PC-3 (cell line): ENCODE measurements around the gene BBOF1. TPM values are rescaled to one million over a fixed set of nuclear protein-coding genes. Genes with fewer than 3 reads are reported as not detected.

Experiments used
- ATAC-seq: fragments of 200-7000 bp; cut with Tn5 transposase; 2 replicates; pipeline ENCODE4 v1.9.1; 2020; ENCODE audit warnings: mild to moderate bottlenecking, moderate library complexity
- Bru-seq: library from RNA; stranded (reverse); fragments of 400-500 nt; gene quantifications from one replicate; lab custom pipeline; 2021; lab: Mats Ljungman, UMichigan
- BruChase-seq, 2 experiments: library from RNA; stranded (reverse); fragments of 400-500 nt; gene quantifications; one replicate each; lab custom pipeline; 2021; lab: Mats Ljungman, UMichigan
- BruUV-seq: library from RNA; stranded (reverse); fragments of 400-500 nt; replicated peaks from 2 replicates; lab custom pipeline; 2021; lab: Mats Ljungman, UMichigan
- CTCF ChIA-PET: fragments of 300-600 bp; sonication (Branson Sonifier 250); formaldehyde crosslinking; loops from one replicate; lab custom pipeline; 2022; ENCODE audit warnings: antibody characterized with exemption; lab: Charles Lee
- POLR2A ChIA-PET: fragments of 300-600 bp; sonication (Branson Sonifier 250); formaldehyde crosslinking; loops from one replicate; lab custom pipeline; 2022; ENCODE audit warnings: antibody characterized with exemption; ENCODE audit not compliant: unreplicated experiment; lab: Charles Lee
- DNase-seq: peaks from one replicate; pipeline ENCODE4 v3.0.0-alpha.2; 2015
- H2AFZ ChIP-seq: fragments of 300-600 bp; sonication (generic); 2 replicates; pipeline ENCODE4 v1.6.0; 2016; ENCODE audit warnings: antibody characterized with exemption, low read length
- H3F3A ChIP-seq: fragments of 300-600 bp; sonication (generic); one replicate; pipeline ENCODE4 v1.6.0; 2017; ENCODE audit warnings: antibody characterized with exemption, low read length, control low read depth, mild to moderate bottlenecking; ENCODE audit not compliant: unreplicated experiment
- H3K27ac ChIP-seq: fragments of 300-600 bp; sonication (generic); 2 replicates; pipeline ENCODE4 v1.5.1; 2016; ENCODE audit warnings: mild to moderate bottlenecking, low read length
- H3K27me3 ChIP-seq: fragments of 300-600 bp; sonication (generic); 2 replicates; pipeline ENCODE4 v1.6.1; 2016; ENCODE audit warnings: low read length, mixed read lengths
- H3K36me3 ChIP-seq: fragments of 300-600 bp; sonication (generic); 2 replicates; pipeline ENCODE4 v1.6.1; 2016; ENCODE audit warnings: low read depth, mixed run types, low read length, mixed read lengths
- H3K4me1 ChIP-seq: fragments of 300-600 bp; sonication (generic); 2 replicates; pipeline ENCODE4 v1.5.1; 2016; ENCODE audit warnings: low read length; ENCODE audit not compliant: insufficient read depth
- H3K4me2 ChIP-seq: fragments of 300-600 bp; sonication (generic); 2 replicates; pipeline ENCODE4 v1.6.0; 2016; ENCODE audit warnings: low read length
- H3K4me3 ChIP-seq: fragments of 300-600 bp; sonication (generic); 2 replicates; pipeline ENCODE4 v1.5.1; 2016; ENCODE audit warnings: mild to moderate bottlenecking, low read length, mixed read lengths
- H3K79me2 ChIP-seq: fragments of 300-600 bp; sonication (generic); 2 replicates; pipeline ENCODE4 v1.6.1; 2017; ENCODE audit warnings: low read length, mixed read lengths
- H3K9ac ChIP-seq: fragments of 300-600 bp; sonication (generic); 2 replicates; pipeline ENCODE4 v1.6.0; 2016; ENCODE audit warnings: mild to moderate bottlenecking, low read length
- H3K9me2 ChIP-seq: fragments of 300-600 bp; sonication (generic); replicated peaks from 2 replicates; pipeline ENCODE4 v1.6.1; 2016; ENCODE audit warnings: mixed run types, low read length, mixed read lengths
- H3K9me3 ChIP-seq: fragments of 300-600 bp; sonication (generic); 2 replicates; pipeline ENCODE4 v1.6.1; 2016; ENCODE audit warnings: low read length, mixed read lengths
- H4K20me1 ChIP-seq: fragments of 300-600 bp; sonication (generic); 2 replicates; pipeline ENCODE4 v1.6.1; 2016; ENCODE audit warnings: low read length, mixed read lengths
- EZH2 ChIP-seq: fragments of 300-600 bp; sonication (generic); IDR thresholded peaks from one replicate; pipeline ENCODE4 v1.6.1; 2017; ENCODE audit warnings: antibody characterized with exemption, mild to moderate bottlenecking, low read length; ENCODE audit not compliant: unreplicated experiment
- EZH2phosphoT487 ChIP-seq: fragments of 300-600 bp; sonication (generic); IDR thresholded peaks from 2 replicates; pipeline ENCODE4 v1.6.1; 2018; ENCODE audit warnings: mild to moderate bottlenecking, antibody characterized with exemption, low read length, borderline replicate concordance
- intact Hi-C: fragments of 100-400 bp; cut with micrococcal nuclease; formaldehyde crosslinking; loops from 2 replicates; pipeline ENCODE4 v1.9.0; 2023
- long read RNA-seq: library from polyadenylated mRNA; unstranded; transcript quantifications from one replicate; pipeline ENCODE4 v2.0.0, GENCODE V29; 2021; ENCODE audit not compliant: unreplicated experiment
- total RNA-seq: library from RNA; depleted of rRNA; stranded (reverse); fragments of >200 nt; gene quantifications from 2 replicates; pipeline ENCODE4 v1.2.3, GENCODE V29; 2014; rRNA removed
- TF ChIP-seq, protein P1 (sequence below): fragments of 300-600 bp; sonication (generic); conservative IDR thresholded peaks from 2 replicates; pipeline ENCODE4 v1.5.1; 2017; ENCODE audit warnings: antibody characterized with exemption, low read depth, mild to moderate bottlenecking, low read length

The BBOF1 gene, protein sequence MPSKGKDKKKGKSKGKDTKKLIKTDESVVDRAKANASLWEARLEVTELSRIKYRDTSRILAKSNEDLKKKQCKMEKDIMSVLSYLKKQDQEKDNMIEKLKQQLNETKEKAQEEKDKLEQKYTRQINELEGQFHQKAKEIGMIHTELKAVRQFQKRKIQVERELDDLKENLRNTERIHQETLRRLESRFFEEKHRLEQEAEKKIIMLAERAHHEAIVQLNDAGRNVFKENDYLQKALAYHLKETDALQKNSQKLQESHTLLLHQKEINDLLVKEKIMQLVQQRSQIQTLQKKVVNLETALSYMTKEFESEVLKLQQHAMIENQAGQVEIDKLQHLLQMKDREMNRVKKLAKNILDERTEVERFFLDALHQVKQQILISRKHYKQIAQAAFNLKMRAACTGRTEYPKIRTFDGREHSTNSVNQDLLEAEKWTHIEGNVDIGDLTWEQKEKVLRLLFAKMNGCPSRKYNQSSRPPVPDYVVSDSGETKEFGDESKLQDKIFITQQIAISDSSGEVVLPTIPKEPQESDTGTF
- total RNA-seq, result 1.5 and 3.9 TPM in 2 replicates
- Bru-seq, nascent RNA, result percentile 45 among the genes with signal in this experiment
- BruChase-seq, experiment 1, labeled RNA remaining after a 6-hour chase, result percentile 46 among the genes with signal in this experiment
- BruChase-seq, experiment 2, labeled RNA remaining after a 2-hour chase, result percentile 45 among the genes with signal in this experiment
- long read RNA-seq, partial matches to known transcripts, result 2 of 27 reads
- long read RNA-seq, other reads (novel, unspliced or antisense), result 24 of 27 reads

DNA sequence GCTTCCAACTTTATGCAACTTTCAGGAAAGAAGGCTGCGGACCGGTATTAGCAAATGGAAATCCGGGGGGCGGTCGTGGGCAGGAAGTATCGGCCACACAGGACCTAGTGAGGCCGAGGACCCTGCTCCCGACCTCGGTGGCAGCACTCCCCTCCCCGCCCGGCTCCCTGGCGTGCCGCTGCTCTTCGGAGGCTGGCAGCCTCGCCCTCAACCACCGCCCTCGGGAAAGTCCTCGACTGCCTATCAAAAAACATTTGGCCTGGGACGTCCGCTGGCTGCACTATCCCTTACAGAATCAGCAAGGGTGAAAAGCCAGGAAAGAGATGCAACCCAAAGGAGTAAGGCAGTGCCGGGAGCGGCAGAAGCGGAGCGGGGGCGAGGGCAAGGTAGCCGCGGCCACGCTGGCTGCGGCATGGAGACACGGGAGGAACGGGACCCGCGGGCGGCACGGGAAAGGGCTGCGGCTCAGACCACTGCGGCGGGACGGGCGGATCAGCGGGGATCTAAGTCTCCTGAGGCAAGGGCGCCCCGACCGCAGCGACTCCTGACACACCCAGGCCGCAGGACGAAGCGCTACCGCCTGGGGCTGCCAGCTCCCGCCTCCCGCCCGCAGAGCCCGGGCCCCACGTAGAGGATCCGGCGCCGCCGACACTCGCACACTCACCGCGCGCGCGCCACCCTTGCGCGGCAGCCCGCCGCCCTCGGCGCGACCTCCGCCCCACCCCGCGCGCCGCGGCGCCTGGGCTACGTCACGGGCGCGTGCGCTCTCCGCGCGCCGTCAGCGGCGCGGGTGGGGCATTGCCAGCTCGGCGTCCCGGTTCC lies at the start of gene BBOF1, which contains the start of gene ENTPD5:
TSS of gene BBOF1 (plus strand) at position 764 of the 822 bp plus-strand sequence. CDS start 130 bp downstream, outside the sequence.
TSS of gene ENTPD5 (minus strand) at position 703 of the 822 bp plus-strand sequence. CDS start 31,186 bp downstream, outside the sequence.
- peaks cover 12% of the 10 kb centered on the region; the same call in 1 of the 2 replicates for H3K4me1 ChIP-seq
- H3K4me2 ChIP-seq, result peak within 1 kb of the TSS; percentile 96
- DNase-seq, result peak; percentile 93
- H4K20me1 ChIP-seq, result no peaks in the 10 kb centered on the region
- peak within 1 kb of the TSS; percentile 75 for H3K4me3 ChIP-seq
- no peaks in the 10 kb centered on the region for H3K79me2 ChIP-seq
- peak within 1 kb of the TSS; percentile 82 for H3K9ac ChIP-seq
- ChIA-PET POLR2A (interaction anchor here (0.6 to 0.7 kb wide), 4 partner anchors 45 to 1517 kb away, joined by 3 to 4 read pairs (median 4); no protein-coding TSS in a partner anchor), CTCF (interaction anchor here (0.6 kb wide), 2 partner anchors 42 to 67 kb away, joined by 3 to 6 read pairs; no protein-coding TSS in a partner anchor)
- intact Hi-C loops, result loop anchor here (1.0 to 2.0 kb wide), 3 partner anchors 40 to 68 kb away; partner anchors contain the start of genes COQ6 and FAM161B
- no peaks in the 10 kb centered on the region for H3K9me3 ChIP-seq
- H3K9me2 ChIP-seq, result no peaks in the 10 kb centered on the region
- H3K36me3 ChIP-seq, result no peaks in the 10 kb centered on the region
- H3K27ac ChIP-seq, result peak within 1 kb of the TSS; percentile 71
- H2AFZ ChIP-seq, result peak within 1 kb of the TSS; percentile 90
- TSS peak; percentile 59 for BruUV-seq
- no peaks in the 10 kb centered on the region for H3F3A ChIP-seq
- ATAC-seq, result peak; percentile 87
- H3K27me3 ChIP-seq, result no peaks in the 10 kb centered on the region
- peak; percentile 88; the same call in 1 of the 2 replicates for TF ChIP-seq EZH2phosphoT487
- TF ChIP-seq, protein P1, sequence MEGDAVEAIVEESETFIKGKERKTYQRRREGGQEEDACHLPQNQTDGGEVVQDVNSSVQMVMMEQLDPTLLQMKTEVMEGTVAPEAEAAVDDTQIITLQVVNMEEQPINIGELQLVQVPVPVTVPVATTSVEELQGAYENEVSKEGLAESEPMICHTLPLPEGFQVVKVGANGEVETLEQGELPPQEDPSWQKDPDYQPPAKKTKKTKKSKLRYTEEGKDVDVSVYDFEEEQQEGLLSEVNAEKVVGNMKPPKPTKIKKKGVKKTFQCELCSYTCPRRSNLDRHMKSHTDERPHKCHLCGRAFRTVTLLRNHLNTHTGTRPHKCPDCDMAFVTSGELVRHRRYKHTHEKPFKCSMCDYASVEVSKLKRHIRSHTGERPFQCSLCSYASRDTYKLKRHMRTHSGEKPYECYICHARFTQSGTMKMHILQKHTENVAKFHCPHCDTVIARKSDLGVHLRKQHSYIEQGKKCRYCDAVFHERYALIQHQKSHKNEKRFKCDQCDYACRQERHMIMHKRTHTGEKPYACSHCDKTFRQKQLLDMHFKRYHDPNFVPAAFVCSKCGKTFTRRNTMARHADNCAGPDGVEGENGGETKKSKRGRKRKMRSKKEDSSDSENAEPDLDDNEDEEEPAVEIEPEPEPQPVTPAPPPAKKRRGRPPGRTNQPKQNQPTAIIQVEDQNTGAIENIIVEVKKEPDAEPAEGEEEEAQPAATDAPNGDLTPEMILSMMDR, result no peak

DNA sequence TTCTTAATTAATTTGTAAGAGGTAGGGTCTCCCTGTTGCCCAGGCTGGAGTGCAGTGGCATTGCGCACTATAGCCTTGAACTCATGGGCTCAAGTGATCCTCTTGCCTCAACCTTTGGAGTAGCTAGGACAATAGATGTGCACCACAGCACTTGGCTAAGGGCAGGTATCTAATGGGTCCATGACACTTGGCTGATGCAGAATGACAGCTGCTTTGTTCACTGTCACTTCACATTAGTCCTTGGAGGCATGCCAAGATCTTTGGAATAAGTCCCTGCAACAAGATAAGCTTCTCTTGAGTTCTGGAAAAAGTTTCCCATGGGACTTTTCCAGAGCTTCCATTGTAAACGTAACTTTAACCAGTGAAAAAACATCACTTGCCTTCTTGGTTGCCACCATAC lies 45.7 kb upstream of the BBOF1 start:
- Histone ChIP-seq H3K9ac (no peak overlapping the region), H3F3A (no peaks in the 10 kb centered on the region), H3K27me3 (no peaks in the 10 kb centered on the region), H3K9me2 (no peaks in the 10 kb centered on the region), H3K36me3 (no peaks in the 10 kb centered on the region), H2AFZ (no peak overlapping the region), H3K4me3 (no peak overlapping the region), H3K79me2 (no peaks in the 10 kb centered on the region), H3K27ac (no peak overlapping the region), H3K9me3 (no peaks in the 10 kb centered on the region), H3K4me2 (no peak overlapping the region), H4K20me1 (no peaks in the 10 kb centered on the region), H3K4me1 (peaks cover 16% of the 10 kb centered on the region)
- ATAC-seq (no peak), DNase-seq (no peak)
- ChIA-PET POLR2A (no interaction called here), CTCF (no interaction called here)
- TF ChIP-seq EZH2phosphoT487, result no peak
- TF ChIP-seq, protein P1, result no peak
- no peak for TF ChIP-seq EZH2
- BruUV-seq, result no TSS peak
- intact Hi-C loops, result no loop called here
